ENCODE data around the gene USP53.
"Not testable (repeated sequence)": the region's sequence is repeated elsewhere in the genome, so short reads cannot be mapped to it uniquely, and the experiment has no call there.

The USP53 gene

GRCh38 chr4:119229908-119230687, 17.6 kb downstream of the USP53 start:
- DNase-seq, result no peak

- no peak for DNase-seq
Measured at GRCh38 chr4:119231491-119231890, 19.0 kb downstream of the USP53 start.

GRCh38 chr4:119232286-119232685, 19.8 kb downstream of the USP53 start:
- DNase-seq, result no peak

- DNase-seq, result peak; percentile 52
Measured at GRCh38 chr4:119233191-119233590, 20.7 kb downstream of the USP53 start.

- DNase-seq, result peak; percentile 57
Measured at GRCh38 chr4:119233750-119234149, 21.2 kb downstream of the USP53 start.

- DNase-seq, result no peak
Measured at GRCh38 chr4:119237201-119237600, 24.7 kb downstream of the USP53 start.

GRCh38 chr4:119237642-119238041, 25.1 kb downstream of the USP53 start:
- DNase-seq, result no peak

- DNase-seq, result no peak
Measured at GRCh38 chr4:119238068-119238722, 25.7 kb downstream of the USP53 start.

GRCh38 chr4:119240128-119240527, 27.6 kb downstream of the USP53 start:
- no peak for DNase-seq

GRCh38 chr4:119240568-119240967, 28.1 kb downstream of the USP53 start:
- no peak for DNase-seq

GRCh38 chr4:119242417-119242816, 29.9 kb downstream of the USP53 start:
- DNase-seq, result no peak

GRCh38 chr4:119243868-119244267, 31.4 kb downstream of the USP53 start:
- DNase-seq, result no peak

- no peak for DNase-seq
Measured at GRCh38 chr4:119244344-119244743, 31.8 kb downstream of the USP53 start.

GRCh38 chr4:119244832-119245231, 32.3 kb downstream of the USP53 start:
- DNase-seq, result peak; percentile 23

- DNase-seq, result no peak
Measured at GRCh38 chr4:119246177-119246733, 33.7 kb downstream of the USP53 start.

- not testable (repeated sequence) for DNase-seq
Measured at GRCh38 chr4:119251037-119251436, 38.5 kb downstream of the USP53 start.

GRCh38 chr4:119255223-119255622, 42.7 kb downstream of the USP53 start:
- DNase-seq, result not testable (repeated sequence)

- DNase-seq, result no peak
Measured at GRCh38 chr4:119260528-119260927, 48.0 kb downstream of the USP53 start.

- no peak for DNase-seq
Measured at GRCh38 chr4:119261986-119262385, 49.5 kb downstream of the USP53 start.

- no peak for DNase-seq
Measured at GRCh38 chr4:119264743-119265142, 52.2 kb downstream of the USP53 start.

GRCh38 chr4:119266153-119266552, 53.6 kb downstream of the USP53 start:
- no peak for DNase-seq

- no peak for DNase-seq
Measured at GRCh38 chr4:119268466-119268865, 56.0 kb downstream of the USP53 start.

GRCh38 chr4:119271361-119272085, 59.0 kb downstream of the USP53 start:
- no peak for DNase-seq
